Measurements from ENCODE around the gene NF1.
"Not testable (repeated sequence)": the region's sequence is repeated elsewhere in the genome, so short reads cannot be mapped to it uniquely, and the experiment has no call there.

NF1 gene

GRCh38 chr17:31308372-31309334 is 213.9 kb downstream of the NF1 start:
- no peak overlapping the region for H3K4me3 ChIP-seq (replicated peaks in 1 of 2; ENCODE audit: low read depth in 2 of 2, low read length in 2 of 2)
- no peak for DNase-seq (ENCODE audit: low read depth in 2 of 2)

GRCh38 chr17:31309556-31309955 is 214.8 kb downstream of the NF1 start:
- H3K4me3 ChIP-seq (replicated peaks in 1 of 2; ENCODE audit: low read depth in 2 of 2, low read length in 2 of 2) = no peak overlapping the region
- DNase-seq (ENCODE audit: low read depth in 2 of 2) = no peak
- no peak for TF ChIP-seq CTCF (IDR thresholded peaks at IDR 0.05; ENCODE audit: low read depth, low read length)

More at GRCh38 chr17:31308372-31309334, 213.9 kb downstream of the NF1 start:
- no peak for TF ChIP-seq CTCF (IDR thresholded peaks at IDR 0.05; ENCODE audit: low read depth, low read length)

- no peak for DNase-seq (ENCODE audit: low read depth in 2 of 2)
- H3K4me3 ChIP-seq (replicated peaks in 1 of 2; ENCODE audit: low read depth in 2 of 2, low read length in 2 of 2) = no peak overlapping the region
- no peak for TF ChIP-seq CTCF (IDR thresholded peaks at IDR 0.05; ENCODE audit: low read depth, low read length)
Observed at GRCh38 chr17:31310260-31310659, 215.5 kb downstream of the NF1 start.

GRCh38 chr17:31310886-31311285 is 216.1 kb downstream of the NF1 start:
- no peak for DNase-seq (ENCODE audit: low read depth in 2 of 2)
- H3K4me3 ChIP-seq (replicated peaks in 1 of 2; ENCODE audit: low read depth in 2 of 2, low read length in 2 of 2) = no peak overlapping the region
- TF ChIP-seq CTCF (IDR thresholded peaks at IDR 0.05; ENCODE audit: low read depth, low read length) = no peak

- no peak for TF ChIP-seq CTCF (IDR thresholded peaks at IDR 0.05; ENCODE audit: low read depth, low read length)
- DNase-seq (ENCODE audit: low read depth in 2 of 2) = no peak
- H3K4me3 ChIP-seq (replicated peaks in 1 of 2; ENCODE audit: low read depth in 2 of 2, low read length in 2 of 2) = no peak overlapping the region
Observed at GRCh38 chr17:31311526-31311925, 216.7 kb downstream of the NF1 start.

- H3K4me3 ChIP-seq (replicated peaks in 1 of 2; ENCODE audit: low read depth in 2 of 2, low read length in 2 of 2); DNase-seq (ENCODE audit: low read depth in 2 of 2): not testable (repeated sequence)
Observed at GRCh38 chr17:31312223-31312622, 217.4 kb downstream of the NF1 start.

GRCh38 chr17:31313982-31314781 is 219.4 kb downstream of the NF1 start, which contains the start of gene EVI2B:
EVI2B (minus strand) TSS chr17:31314054; CDS start chr17:31305609, 8,445 bp downstream.
- H3K4me3 ChIP-seq (replicated peaks in 1 of 2; ENCODE audit: low read depth in 2 of 2, low read length in 2 of 2) = peak within 1 kb of the TSS; percentile 8 to 19
- peak; percentile 65 to 85 for DNase-seq (ENCODE audit: low read depth in 2 of 2)
- no peak for TF ChIP-seq CTCF (IDR thresholded peaks at IDR 0.05; ENCODE audit: low read depth, low read length)

Measured in cardiac fibroblast (primary cell).